Fibroblast of villous mesenchyme (primary cell): ENCODE results near the gene CDIP1. TPM values are rescaled to one million over a fixed set of nuclear protein-coding genes. Genes with fewer than 3 reads are reported as not detected.
A peak's percentile ranks its signal among the peaks of the same experiment; 100 is the strongest.
"Not testable (repeated sequence)": the region's sequence is repeated elsewhere in the genome, so short reads cannot be mapped to it uniquely, and the experiment has no call there.

Experiments used
- DNase-seq: peaks from one replicate; pipeline ENCODE4 v3.0.0-alpha.2; 2010; ENCODE audit warnings: low read depth
- H3K4me3 ChIP-seq: 2 replicates; pipeline ENCODE4 v1.5.1; 2011; ENCODE audit warnings: low read depth, mild to moderate bottlenecking, low read length
- total RNA-seq: library from RNA; depleted of rRNA; stranded (reverse); fragments of >200 nt; gene quantifications from 2 replicates; pipeline ENCODE4 v1.2.3, GENCODE V29; 2012
- TF ChIP-seq, protein P1 (sequence below): IDR thresholded peaks from 2 replicates; pipeline ENCODE4 v1.5.1; 2012; ENCODE audit warnings: low read depth, mild to moderate bottlenecking, low read length; ENCODE audit not compliant: insufficient read depth

Gene CDIP1
- total RNA-seq, 1 donor = 16.8 TPM

DNA sequence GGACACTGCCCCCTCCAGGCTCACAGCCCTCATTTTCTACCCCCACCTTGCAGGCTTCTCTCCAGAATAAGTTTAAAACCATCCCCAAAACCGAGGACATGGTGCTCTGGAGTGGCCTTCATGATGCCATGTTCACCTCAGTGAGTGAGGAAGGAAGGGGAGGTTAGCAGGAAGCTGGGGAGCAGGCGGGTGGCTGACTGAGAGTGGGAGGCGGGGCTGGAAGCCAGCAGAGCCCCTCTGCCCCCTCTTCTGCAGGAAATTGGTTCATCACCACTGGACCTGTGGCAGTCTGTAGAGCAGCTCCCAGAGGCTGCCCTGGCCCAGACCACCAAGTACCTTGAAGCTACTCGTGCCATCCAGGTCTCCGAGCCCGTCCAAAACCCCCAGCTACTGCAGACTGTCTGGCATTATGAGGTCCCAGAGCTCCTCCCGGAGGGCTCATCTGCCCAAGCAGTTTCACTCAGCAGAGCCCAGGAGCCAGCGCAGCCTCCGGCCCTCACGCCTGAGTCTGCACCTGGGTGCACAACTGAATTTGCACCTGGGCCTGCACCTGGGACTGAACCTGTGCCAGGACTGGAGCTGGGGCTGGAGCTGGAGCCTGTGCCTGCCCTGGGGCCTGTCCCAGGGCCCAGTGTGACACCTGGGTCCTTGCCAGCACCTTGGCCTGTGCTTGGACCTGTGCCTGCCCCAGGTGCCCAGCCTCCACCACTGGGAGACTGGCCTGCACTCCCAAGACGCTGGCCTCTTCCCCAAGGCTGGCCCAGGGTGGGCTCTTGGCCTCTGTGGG is 36.5 kb upstream of the CDIP1 start:
- H3K4me3 ChIP-seq = no peak overlapping the region
- TF ChIP-seq, protein P1, sequence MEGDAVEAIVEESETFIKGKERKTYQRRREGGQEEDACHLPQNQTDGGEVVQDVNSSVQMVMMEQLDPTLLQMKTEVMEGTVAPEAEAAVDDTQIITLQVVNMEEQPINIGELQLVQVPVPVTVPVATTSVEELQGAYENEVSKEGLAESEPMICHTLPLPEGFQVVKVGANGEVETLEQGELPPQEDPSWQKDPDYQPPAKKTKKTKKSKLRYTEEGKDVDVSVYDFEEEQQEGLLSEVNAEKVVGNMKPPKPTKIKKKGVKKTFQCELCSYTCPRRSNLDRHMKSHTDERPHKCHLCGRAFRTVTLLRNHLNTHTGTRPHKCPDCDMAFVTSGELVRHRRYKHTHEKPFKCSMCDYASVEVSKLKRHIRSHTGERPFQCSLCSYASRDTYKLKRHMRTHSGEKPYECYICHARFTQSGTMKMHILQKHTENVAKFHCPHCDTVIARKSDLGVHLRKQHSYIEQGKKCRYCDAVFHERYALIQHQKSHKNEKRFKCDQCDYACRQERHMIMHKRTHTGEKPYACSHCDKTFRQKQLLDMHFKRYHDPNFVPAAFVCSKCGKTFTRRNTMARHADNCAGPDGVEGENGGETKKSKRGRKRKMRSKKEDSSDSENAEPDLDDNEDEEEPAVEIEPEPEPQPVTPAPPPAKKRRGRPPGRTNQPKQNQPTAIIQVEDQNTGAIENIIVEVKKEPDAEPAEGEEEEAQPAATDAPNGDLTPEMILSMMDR = no peak
- DNase-seq = no peak

DNA sequence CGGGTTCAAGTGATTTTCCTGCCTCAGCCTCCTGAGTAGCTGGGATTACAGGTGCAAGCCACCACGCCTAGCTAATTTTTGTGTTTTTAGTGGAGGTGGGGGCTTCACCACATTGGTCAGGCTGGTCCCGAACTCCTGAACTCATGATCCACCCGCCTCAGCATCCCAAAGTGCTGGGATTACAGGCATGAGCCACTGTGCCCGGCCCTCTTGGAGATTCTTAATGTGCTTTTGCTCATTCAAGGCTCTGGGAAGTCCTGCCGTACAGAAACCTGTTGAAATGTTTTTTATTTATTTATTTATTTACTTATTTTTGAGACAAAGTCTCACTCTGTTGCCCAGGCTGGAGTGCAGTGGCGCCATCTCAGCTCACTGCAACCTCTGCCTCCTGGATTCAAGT is 35.4 kb upstream of the CDIP1 start:
- H3K4me3 ChIP-seq, DNase-seq: not testable (repeated sequence)

DNA sequence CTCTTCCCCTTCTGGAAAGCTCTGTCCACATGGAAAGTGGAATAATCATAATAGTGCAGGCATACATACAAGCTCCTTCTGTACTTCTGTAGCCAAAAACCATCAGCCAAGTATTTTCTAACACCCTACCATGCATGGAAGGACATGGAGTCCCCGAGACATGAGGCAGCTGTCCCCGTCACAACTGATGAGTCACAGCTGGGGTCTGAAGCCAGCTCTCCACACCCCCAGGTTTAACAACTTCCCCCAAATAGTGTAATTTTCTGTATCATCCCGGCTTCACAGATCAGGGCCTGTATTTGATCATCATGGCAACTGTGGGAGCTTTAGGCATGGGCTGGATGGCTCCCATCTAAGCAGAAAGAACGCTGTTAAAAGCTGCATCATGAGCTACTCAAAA is 34.1 kb upstream of the CDIP1 start:
- H3K4me3 ChIP-seq = no peak overlapping the region
- TF ChIP-seq, protein P1 = no peak
- peak; percentile 7 for DNase-seq

DNA sequence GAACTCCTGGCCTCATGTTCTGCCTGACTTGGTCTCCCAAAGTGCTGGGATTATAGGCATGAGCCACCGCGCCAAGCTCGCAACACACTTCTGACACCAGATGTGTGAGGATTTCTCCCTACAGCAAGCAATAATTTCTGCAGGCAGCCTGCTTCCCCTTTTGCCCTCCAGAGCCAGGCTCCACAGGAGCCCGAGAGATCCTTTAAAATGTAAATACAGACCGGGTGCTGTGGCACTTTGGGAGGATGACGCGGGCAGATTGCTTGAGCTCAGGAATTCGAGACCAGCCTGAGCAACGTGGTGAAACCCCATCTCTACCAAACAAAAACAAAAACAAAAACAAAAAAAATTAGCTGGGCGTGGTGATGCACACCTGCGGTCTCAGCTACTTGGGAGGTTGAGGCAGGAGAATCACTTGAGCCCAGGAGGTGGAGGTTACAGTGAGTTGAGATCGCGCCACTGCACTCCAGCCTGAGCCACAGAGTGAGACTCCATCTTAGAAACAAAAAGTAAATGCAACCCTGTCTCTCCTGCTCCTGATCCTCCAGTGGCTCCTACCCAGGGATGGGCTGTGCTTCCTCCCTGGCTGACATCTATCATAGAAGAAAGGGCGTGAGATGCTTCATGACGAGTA is 32.2 kb upstream of the CDIP1 start:
- no peak for DNase-seq
- no peak overlapping the region for H3K4me3 ChIP-seq
- TF ChIP-seq, protein P1 = no peak

DNA sequence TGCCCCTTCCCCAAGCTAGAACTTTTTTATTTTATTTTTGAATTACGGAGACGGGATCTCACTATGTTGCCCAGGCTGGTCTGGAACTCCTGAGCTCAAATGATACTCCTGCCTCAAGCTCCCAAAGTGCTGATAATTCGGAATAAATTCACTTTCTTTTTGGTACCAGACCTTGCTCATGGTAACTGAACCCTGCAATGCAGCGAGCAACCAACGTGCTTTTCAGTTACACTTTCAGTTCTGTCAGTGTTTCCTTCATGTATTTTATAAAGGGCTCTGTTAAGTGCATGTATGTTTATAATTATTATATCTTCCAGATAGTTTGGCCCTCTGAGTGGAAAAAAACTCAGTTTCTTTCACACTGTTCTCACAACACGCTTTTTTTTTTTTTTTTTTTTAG is 31.5 kb upstream of the CDIP1 start:
- no peak for DNase-seq
- H3K4me3 ChIP-seq = no peak overlapping the region
- TF ChIP-seq, protein P1 = no peak

DNA sequence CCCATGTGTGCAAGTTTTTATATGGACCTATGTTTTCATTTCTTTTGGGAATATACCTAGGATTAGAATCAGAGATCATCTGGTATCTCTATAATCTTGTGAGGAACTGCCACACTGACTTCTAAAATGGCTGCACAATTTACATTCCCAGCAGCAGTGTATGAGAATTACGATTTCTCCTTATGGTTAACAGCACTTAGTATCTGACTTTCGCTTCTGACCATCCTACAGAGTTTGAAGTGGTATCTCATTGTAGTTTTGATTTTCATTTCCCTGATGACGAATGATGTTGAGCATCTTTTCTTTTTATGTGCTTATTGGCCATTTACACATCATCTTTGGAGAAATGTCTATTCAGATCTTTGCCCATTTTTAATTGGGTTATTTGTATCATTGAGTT is 27.6 kb upstream of the CDIP1 start:
- no peak for DNase-seq
- TF ChIP-seq, protein P1 = no peak
- H3K4me3 ChIP-seq = no peak overlapping the region

DNA sequence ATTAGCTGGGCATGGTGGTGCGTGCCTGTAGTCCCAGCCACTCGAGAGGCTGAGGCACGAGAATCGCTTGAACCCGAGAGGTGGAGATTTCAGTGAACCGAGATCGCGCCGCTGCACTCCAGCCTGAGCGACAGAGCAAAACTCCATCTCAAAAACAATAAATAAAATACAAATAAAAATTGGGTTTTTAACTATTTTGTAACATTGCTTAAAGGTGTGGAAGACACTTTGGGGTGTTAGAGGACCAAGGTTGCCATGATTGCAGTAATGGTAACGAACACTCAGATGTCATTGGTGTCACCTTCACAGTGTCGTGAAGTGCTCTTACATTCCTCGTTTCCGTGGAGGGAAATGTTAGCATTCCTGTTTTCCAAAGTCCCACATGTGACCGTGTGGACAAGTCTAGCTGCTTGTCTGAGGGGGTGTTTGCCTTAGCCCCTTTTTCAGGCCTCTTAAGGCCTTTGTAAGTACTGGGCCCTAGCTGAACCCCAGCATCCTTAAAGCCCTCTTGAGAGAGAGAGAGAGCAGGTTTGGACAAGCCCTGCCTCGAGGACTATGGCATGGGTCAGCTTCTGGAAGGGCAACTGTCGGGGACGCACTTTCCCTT is 26.2 kb upstream of the CDIP1 start:
- DNase-seq = no peak
- no peak overlapping the region for H3K4me3 ChIP-seq
- TF ChIP-seq, protein P1 = no peak
